Loucy (cell line): Measurements from ENCODE around the gene ADORA1.

ENCODE experiments used
- CTCF ChIP-seq: fragments of 200-600 bp; sonication (generic); conservative IDR thresholded peaks from 2 replicates; pipeline ENCODE4 v1.5.1; 2014; ENCODE audit warnings: mild to moderate bottlenecking, antibody characterized with exemption, low read length
- EZH2phosphoT487 ChIP-seq: fragments of 200-600 bp; IDR thresholded peaks from 2 replicates; pipeline ENCODE4 v1.6.1; 2018; ENCODE audit warnings: antibody characterized with exemption, mild to moderate bottlenecking, moderate library complexity, borderline replicate concordance

- TF ChIP-seq CTCF (no peak), EZH2phosphoT487 (no peak)
Observed at GRCh38 chr1:203146042-203146369, 18.5 kb downstream of the ADORA1 start.
